HG03342 (cell line): ENCODE data around the gene TSPAN15.

Source experiments
- ATAC-seq: cut with Tn5 transposase; IDR thresholded peaks from one replicate; pipeline ENCODE4 v1.9.1; 2021; ENCODE audit warnings: mild to moderate bottlenecking, moderate library complexity; ENCODE audit not compliant: unreplicated experiment

Gene TSPAN15

DNA sequence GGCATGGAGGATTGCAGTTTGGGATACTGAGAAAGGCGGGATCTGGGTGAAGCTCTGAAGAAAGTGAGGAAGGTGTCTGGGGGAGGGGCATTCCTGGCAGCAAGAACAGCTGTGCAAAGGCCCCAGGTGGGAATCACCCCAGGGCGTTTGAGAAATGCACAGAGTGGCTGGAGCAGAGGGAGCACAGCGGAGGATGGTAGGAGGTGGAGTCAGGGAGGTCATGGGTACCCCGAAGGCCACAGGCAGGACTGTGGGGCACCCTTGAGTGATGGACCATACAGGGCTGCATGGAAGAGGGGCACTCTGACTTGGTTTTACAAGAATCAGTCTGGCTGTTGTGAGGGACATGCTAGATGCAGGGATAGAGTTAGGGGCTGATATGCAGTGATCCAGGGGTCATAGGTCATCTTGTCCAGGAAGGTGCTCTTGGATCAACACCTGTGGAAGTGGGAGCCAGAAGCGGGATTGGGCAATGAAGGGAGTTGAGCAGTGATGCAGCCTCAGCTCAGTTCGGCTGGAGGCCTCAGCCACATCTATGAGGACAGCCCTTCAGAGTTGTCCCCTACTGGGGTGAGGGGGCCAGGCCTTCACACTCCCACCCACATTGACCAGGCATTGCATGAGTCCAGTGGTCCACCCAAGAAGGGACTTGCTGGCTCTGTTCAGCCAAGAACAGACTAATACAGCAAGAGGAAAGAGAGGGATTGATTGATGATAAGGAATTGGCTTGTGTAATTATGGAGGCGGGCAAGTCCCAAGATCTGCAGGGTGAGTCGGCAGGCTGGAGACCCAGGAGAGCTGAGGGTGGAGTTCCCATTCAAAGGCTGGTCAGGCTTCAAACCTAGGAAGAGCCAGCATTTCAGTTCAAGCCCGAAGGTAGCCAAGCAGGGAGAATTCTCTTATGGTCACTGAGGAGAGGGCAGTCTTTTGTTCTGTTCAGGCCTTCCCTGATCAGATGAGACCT, 48.7 kb downstream of the TSPAN15 start:
- no peak for ATAC-seq

DNA sequence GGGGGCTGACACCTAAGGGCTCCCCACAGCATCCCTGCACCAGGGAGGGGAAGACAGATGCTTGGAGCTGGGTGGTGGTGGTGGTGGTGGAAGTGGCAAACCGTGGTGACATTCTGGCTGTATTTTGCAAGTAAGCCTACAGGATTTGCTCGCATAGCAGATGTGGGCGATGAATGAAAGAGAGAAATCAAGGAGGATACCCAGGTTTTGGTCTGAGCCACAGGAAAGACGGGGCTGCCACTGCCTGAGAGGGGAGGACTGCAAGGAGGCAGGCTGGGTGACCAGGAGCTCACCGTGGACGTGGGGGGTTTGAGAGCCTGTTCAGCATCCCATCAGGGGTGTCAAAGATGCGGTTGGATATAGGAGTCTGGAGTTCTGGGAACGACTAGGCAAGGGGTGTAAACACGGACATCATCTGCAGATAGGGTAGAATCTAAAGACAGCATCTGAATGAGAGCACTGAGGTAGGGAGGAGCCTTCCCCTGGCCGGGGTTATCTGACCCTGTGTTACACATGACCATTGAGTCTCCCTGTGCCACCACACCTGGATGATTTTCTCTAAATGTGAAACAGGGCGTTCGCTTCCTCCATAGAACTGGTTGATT, 49.7 kb downstream of the TSPAN15 start:
- ATAC-seq = no peak

DNA sequence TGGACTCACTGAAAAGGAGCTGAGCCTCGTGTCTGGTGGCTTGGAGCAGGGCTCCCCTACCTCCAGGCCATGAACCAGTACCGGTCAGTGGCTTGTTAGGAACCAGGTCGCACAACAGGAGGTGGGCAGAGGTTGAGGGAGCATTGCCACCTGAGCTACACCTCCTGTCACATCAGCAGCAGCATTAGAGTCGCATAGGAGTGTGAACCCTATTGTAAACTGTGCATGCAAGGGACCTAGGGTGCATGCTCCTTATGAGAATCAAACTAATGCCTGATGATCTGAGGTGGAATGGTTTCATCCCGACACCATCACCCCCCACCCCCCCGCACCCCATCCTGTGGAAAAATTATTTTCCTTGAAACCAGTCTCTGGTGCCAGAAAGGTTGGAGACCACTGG, 50.4 kb downstream of the TSPAN15 start:
- no peak for ATAC-seq

DNA sequence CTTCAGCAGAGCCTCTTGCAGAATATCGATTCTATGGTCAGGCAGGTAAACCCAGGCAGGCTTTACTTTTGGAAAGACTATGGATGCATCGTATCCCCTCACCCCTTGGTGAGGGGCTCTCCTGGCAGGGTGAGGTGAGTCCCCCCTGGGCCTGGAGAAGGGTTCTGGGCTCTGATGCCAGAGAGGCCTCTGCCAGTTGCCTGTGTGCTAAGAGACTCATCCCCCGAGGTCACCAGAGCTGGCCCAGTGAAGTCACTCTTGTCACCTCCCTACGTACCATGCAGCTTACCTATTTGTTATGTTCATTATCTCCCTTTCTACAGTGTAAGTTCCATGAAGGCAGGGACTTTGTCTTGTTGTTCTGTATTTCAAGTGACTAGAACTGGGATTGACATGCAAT, 51.3 kb downstream of the TSPAN15 start:
- ATAC-seq = no peak

DNA sequence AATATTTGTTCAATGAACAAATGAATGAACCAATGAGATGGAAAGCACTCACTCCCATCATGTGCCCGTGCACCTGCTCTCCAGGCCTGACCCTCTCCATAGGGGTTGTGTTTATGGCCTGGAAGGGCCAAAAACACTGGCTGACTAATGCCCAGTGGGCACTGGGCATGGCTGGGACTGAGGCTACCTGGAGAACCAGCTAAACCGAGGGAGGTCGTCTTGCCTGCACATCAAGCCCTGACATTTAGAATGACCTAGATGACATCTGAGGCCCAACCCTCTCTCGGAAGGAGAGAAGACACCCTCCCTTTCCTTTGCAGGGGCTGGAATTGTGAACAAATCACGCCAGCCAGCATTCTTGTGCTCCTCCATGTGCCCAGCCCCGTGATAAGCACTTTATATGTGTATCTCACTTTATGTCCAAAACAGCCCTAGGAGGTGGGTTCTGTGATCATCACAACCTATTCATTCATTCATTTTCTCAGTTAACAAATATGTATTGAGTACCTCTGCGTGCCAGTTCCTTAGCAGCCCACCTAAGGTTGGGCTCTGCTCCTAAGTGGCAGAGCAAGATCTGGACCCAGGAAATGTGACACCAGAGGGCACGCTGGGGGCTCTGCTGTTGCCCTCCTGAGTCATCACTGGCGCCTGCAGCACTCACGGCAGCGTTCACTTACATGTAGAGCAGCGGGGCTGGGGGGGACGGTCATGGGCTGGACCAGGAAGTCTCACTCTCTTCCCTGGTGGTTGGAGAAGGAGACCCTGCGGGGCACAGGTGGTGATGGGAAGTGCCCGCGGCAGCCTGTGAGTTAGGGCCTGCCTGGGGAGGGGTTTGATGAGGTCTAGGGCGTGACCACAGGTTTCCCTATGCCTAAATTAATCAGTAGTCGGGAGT, 52.0 kb downstream of the TSPAN15 start:
- no peak for ATAC-seq

GRCh38 chr10:69503896-69504265, 52.6 kb downstream of the TSPAN15 start:
- ATAC-seq = no peak

GRCh38 chr10:69504576-69505250, 53.4 kb downstream of the TSPAN15 start:
- ATAC-seq = no peak

DNA sequence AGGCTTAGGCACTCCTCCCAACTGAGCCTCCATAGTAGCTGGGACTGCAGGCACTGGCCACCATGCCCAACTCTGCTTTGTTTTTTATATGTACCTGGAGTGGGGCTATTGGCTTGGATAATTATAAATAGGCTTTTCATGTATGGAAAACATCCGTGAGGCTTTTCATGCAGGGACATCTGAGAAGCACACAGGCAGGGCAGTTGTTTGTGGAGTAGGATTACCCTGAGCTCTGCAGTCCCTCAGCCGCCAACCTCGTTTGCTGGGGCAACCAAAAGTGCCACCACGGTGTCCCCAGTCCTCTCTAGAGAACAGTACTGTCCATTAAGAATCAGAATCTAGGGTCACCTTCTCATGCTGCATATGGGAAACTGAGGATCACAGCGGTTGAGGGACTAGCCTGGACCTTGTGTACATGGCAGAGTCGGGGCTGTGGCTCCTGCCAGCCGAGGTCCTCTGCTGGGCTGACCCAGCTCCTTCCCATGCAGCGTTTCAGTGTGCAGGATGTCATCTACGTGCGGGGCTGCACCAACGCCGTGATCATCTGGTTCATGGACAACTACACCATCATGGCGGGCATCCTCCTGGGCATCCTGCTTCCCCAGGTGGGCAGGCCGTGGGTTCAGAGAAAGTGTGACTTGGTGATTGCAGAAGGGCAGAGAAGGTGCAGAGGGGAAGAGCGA, 54.5 kb downstream of the TSPAN15 start:
- no peak for ATAC-seq

GRCh38 chr10:69506487-69506833, 55.2 kb downstream of the TSPAN15 start:
- no peak for ATAC-seq

GRCh38 chr10:69506834-69507713, 55.8 kb downstream of the TSPAN15 start:
- ATAC-seq = no peak

DNA sequence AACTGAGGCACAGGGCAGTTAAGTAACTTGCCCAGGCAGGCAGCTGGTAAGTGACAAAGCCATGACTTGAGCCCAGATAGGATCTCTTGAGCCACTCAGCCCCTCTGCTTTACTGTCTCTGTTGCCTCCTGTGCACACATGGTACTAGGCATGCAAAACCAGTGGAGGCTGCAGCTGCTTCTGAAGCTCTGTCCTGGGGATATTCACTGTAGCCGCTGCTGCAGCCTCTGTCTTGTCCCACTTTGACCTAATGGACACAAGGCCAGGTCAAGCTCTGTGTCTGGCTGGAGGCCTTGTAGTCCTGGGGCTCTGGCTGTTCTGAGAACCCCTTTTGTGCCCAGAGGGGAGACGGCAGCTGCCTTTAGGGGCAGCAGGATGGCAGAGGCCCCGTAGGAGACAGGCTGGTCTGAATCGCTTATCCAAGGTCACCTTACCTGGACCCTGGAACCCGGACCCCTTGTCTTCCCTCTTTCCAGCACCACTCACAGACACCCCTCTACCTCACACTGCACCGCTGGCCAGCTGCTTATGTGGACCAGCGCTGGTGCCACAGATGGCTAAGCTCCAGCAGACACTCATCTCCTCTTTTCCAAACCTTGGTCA, 57.6 kb downstream of the TSPAN15 start:
- no peak for ATAC-seq

- no peak for ATAC-seq
These were observed 61.6 kb downstream of the TSPAN15 start for GRCh38 chr10:69512901-69513300.

DNA sequence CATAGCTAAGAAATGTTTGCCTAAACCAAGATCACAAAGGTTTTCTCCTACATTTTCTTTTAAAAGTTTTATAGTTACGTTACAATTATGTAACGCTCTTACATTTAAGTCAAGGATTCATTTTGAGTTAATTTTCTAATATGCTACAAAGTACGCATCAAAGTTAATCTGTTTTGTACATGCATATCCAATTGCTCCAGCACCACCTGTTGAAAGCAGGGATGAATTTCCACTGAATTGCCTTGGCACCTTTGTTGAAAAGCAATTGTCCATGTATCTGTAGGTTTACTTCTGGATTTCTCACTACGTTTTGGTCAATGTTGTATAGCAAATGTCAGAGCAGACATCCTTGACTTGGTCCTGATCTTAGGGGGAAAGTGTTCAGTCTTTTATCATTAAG, 62.4 kb downstream of the TSPAN15 start:
- ATAC-seq = no peak

GRCh38 chr10:69515699-69516259, 64.5 kb downstream of the TSPAN15 start:
- peak; percentile 74 for ATAC-seq

DNA sequence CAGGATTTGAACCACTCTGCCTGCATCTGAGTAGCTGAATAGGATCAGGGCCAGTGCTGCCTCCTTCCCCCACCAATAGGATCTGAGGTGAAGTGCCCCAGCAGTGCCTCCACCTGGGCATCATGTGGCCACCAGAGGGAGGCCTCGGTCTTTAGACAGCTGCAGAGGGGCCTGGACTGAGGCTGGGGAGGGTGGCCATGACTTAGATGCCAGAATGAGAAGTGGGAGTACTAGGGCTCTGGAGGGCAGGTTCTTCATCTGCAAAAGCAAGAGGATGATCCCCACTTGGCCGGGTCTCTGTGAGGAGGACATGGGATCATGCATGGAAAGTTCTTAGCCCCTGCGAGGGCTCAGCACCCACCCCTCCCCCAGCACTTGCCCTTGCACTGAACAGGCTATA, 65.1 kb downstream of the TSPAN15 start:
- ATAC-seq = no peak

GRCh38 chr10:69516796-69517195, 65.5 kb downstream of the TSPAN15 start:
- no peak for ATAC-seq

DNA sequence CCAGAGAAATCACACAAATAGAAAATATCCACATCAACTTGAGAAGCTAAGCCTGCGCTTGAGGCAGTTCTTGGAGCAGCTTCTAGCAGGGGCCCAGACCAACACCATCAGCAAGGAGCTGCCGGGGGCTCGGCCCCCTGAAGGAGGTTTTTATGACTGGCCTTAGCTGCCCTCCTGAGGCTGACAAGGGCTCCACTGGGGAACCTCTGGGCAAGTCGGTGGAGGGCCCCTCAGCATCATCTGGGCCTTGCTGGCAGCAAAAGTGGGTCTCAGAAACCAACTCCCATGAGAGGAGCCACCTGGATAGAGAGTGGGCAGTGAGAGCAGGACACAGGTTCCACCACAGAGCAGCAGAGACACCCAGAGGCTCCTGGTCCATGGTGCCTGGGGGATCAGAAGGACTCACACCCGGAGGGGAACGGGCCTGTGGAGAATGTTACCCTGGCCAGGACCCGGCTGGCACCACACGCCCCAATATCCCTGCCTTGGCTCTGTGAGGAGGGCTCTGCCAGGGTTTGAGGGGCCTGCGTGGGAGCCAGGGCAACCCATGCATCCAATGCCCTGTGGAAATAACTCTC, 66.1 kb downstream of the TSPAN15 start:
- ATAC-seq = no peak

DNA sequence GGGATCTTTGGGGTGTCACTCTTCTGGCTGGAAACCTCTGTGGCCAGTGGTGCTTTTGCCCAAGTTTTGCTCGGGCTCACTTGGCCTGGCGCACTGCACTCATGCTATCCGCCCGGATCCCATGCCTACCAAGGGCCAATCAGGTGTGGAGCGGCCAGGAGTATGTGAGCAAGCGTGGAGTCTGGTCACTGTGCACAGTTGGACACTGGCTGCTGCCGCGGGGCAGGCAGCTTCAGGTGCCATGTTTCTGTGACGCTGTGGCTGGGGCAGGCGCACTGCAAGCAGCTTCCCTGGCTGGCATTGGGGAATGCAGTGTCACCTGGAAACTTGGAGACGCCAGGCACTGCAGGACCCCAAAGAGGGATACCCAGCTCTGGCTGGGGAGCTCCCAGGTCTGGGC, 76.7 kb downstream of the TSPAN15 start:
- no peak for ATAC-seq
